AG04450 (cell line): ENCODE results near the gene MT1A. TPM values are rescaled to one million over a fixed set of nuclear protein-coding genes. Genes with fewer than 3 reads are reported as not detected.
"Not testable (repeated sequence)": the region's sequence is repeated elsewhere in the genome, so short reads cannot be mapped to it uniquely, and the experiment has no call there.

ENCODE experiments used
- CTCF ChIA-PET: fragments of 300-600, 350-600 bp; formaldehyde crosslinking; extraction: SDS; loops from one replicate; lab custom pipeline; 2022; ENCODE audit warnings: antibody characterized with exemption, inconsistent platforms; lab: Charles Lee
- POLR2A ChIA-PET: fragments of 350-600 bp; formaldehyde crosslinking; extraction: SDS; loops from one replicate; lab custom pipeline; 2021; ENCODE audit warnings: antibody characterized with exemption, inconsistent platforms; lab: Yijun Ruan, JAX
- DNase-seq: peaks from one replicate; pipeline ENCODE4 v3.0.0-alpha.2; 2011; ENCODE audit warnings: low read depth, low spot score
- H3K27ac ChIP-seq: one replicate; pipeline ENCODE4 v1.5.1; 2012; ENCODE audit warnings: low read depth, low read length, control low read depth
- H3K27me3 ChIP-seq: one replicate; pipeline ENCODE4 v1.6.0; 2012; ENCODE audit warnings: low read length; ENCODE audit not compliant: control insufficient read depth, insufficient read depth
- H3K4me3 ChIP-seq: 2 replicates; pipeline ENCODE4 v1.5.1; 2011; ENCODE audit warnings: mild to moderate bottlenecking, low read depth, low read length, control low read depth
- H3K9me3 ChIP-seq: 2 replicates; pipeline ENCODE4 v1.5.1; 2012; ENCODE audit warnings: low read length; ENCODE audit not compliant: control insufficient read depth, insufficient read depth
- polyA plus RNA-seq: library from polyadenylated mRNA; depleted of rRNA; stranded (reverse); fragments of >200 nt; gene quantifications from 2 replicates; pipeline ENCODE4 v1.2.3, GENCODE V29; 2011
- TF ChIP-seq, protein P1 (sequence below): IDR thresholded peaks from 2 replicates; pipeline ENCODE4 v1.5.1; 2011; ENCODE audit warnings: low read depth, low read length, control low read depth, inconsistent platforms

MT1A gene
- polyA plus RNA-seq, 1 experiment = 0.66 TPM

DNA sequence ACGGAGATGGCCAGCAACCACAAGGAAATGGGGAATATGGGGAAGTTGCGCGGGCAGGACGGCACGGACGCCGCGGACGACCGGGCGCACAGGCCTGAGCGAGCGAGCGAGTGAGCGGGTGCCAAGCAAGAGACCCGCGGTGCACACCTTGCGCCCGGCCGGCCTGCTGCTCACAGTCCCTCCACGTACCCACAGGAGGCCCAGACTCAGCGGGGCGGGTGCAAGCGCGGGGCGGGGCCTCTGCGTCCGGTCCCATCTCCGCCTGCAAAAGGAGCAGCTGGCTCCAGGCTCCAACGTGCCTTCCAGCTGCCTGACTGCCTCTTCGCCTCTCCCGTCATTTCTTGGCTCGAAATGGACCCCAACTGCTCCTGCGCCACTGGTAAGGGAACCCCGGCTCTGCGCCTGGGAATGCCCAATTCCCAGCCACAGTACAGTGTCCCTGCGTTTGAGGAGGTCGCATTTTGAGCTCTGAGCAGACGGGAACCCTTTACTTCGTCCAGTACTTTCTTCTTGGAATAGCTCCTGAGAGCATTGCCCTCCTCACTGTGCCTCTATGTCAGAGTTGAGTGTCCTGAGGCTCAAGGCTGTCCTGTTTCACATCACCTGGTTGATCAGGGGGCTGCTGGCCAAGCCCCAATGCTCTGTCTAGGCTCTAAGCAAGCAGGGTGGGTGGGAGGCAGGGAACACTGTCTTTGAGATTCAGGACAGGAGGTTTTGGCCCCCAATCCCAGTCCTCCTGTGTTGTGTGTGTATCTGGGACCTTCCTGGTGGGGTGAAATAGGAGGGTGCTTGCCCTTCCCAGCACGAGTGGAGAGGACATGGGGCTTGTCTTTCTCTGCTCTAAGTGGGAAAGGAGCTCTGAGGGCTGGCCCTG, 21.0 kb upstream of the MT1A start:
- TF ChIP-seq, protein P1, sequence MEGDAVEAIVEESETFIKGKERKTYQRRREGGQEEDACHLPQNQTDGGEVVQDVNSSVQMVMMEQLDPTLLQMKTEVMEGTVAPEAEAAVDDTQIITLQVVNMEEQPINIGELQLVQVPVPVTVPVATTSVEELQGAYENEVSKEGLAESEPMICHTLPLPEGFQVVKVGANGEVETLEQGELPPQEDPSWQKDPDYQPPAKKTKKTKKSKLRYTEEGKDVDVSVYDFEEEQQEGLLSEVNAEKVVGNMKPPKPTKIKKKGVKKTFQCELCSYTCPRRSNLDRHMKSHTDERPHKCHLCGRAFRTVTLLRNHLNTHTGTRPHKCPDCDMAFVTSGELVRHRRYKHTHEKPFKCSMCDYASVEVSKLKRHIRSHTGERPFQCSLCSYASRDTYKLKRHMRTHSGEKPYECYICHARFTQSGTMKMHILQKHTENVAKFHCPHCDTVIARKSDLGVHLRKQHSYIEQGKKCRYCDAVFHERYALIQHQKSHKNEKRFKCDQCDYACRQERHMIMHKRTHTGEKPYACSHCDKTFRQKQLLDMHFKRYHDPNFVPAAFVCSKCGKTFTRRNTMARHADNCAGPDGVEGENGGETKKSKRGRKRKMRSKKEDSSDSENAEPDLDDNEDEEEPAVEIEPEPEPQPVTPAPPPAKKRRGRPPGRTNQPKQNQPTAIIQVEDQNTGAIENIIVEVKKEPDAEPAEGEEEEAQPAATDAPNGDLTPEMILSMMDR = no peak
- ChIA-PET CTCF (interaction anchor here (1.0 kb wide), 1 partner anchor 84 kb away, joined by 3 read pairs; no protein-coding TSS in a partner anchor), POLR2A (interaction anchor here (0.6 to 2.8 kb wide), 3 partner anchors 8 to 94 kb away, joined by 4 to 25 read pairs (median 4); partner anchors contain the start of genes MT1E and MT2A)
- no peaks in the 10 kb centered on the region for H3K9me3 ChIP-seq
- no peaks in the 10 kb centered on the region for H3K27me3 ChIP-seq
- DNase-seq = no peak
- H3K27ac ChIP-seq = no peak overlapping the region
- peak overlapping the region; percentile 46 for H3K4me3 ChIP-seq

- no peak for DNase-seq
- Histone ChIP-seq H3K9me3 (no peaks in the 10 kb centered on the region), H3K27me3 (no peaks in the 10 kb centered on the region), H3K4me3 (no peak overlapping the region), H3K27ac (no peak overlapping the region)
- POLR2A ChIA-PET = interaction anchor here (0.6 to 2.8 kb wide), 3 partner anchors 8 to 94 kb away, joined by 4 to 25 read pairs (median 4); partner anchors contain the start of genes MT1E and MT2A
- CTCF ChIA-PET = interaction anchor here (1.0 kb wide), 1 partner anchor 84 kb away, joined by 3 read pairs; no protein-coding TSS in a partner anchor
- TF ChIP-seq, protein P1 = no peak
These were observed 20.3 kb upstream of the MT1A start for GRCh38 chr16:56618138-56618537.

DNA sequence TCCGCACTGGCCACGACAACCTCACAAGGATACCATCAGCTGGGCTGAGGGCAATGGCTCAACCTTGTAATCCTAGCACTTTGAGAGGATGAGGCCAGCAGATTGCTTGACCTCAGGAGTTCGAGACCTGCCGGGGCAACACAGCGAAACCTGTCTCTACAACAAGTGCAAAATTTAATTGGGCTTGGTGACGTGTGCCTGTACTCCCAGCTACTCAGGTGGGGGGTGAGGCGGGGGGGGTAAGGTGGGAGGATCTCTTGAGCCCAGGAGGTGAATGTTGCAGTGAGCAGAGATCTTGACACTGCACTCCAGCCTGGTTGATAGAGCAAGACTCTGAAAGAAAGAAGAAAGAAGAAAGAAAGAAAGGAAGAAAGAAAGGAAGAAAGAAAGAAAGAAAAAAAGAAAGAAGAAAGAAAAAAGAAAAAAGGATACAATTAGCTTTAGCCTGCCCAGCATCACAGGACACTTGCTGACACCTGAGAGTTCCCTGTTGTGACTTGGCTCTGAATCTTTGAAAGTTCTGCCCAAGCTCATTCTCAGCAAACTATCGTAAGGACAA, 18.0 kb upstream of the MT1A start:
- no peak overlapping the region for H3K27ac ChIP-seq
- H3K9me3 ChIP-seq = no peaks in the 10 kb centered on the region
- no peak overlapping the region for H3K4me3 ChIP-seq
- POLR2A ChIA-PET = no interaction called here
- no peak for DNase-seq
- CTCF ChIA-PET = no interaction called here
- H3K27me3 ChIP-seq = no peaks in the 10 kb centered on the region
- TF ChIP-seq, protein P1 = no peak

DNA sequence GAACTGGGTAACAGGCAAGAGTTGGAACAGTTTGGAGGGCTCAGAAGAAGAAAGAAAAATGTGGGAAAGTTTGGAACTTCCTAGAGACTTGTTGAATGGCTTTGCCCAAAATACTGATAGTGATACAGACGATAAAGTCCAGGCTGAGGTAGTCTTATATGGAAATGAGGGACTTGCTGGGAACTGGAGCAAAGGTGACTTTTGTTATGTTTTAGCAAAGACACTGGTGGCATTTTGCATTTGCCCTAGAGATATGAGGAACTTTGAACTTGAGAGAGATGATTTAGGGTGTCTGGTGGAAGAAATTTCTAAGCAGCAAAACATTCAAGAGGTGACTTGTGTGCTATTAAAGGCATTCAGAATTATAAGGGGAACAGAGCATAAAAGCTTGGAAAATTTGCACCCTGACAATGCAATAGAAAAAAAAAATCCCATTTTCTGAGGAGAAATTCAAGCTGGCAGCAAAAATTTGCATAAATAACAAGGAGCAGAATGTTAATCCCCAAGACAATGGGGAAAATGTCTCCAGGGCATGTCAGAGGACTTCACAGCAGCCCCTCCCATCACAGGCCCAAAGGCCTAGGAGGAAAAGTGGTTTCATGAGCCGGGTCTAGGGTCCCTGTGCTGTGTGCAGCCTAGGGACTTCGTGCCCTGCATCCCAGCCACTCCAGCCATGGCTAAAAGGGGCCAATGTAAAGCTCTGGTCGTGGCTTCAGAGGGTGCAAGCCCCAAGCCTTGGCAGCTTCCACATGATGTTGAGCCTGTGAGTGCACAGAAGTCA, 16.6 kb upstream of the MT1A start:
- H3K27me3 ChIP-seq, CTCF ChIA-PET, H3K4me3 ChIP-seq, H3K9me3 ChIP-seq, DNase-seq, POLR2A ChIA-PET, H3K27ac ChIP-seq: not testable (repeated sequence)

- H3K9me3 ChIP-seq, CTCF ChIA-PET, H3K4me3 ChIP-seq, H3K27ac ChIP-seq, H3K27me3 ChIP-seq, DNase-seq: not testable (repeated sequence)
- POLR2A ChIA-PET = interaction anchor here (4.8 kb wide), 1 partner anchor 14 kb away, joined by 201 read pairs; the partner anchor contains the start of gene MT2A
These were observed 15.3 kb upstream of the MT1A start for GRCh38 chr16:56623184-56623583.
